Left colon (tissue), 2 donors: ENCODE results near the gene CHMP4A. TPM values are rescaled to one million over a fixed set of nuclear protein-coding genes. Genes with fewer than 3 reads are reported as not detected.

Experiments
- ATAC-seq: fragments of 200-7000 bp; cut with Tn5 transposase; one replicate; pipeline ENCODE4 v1.9.1; 2020; ENCODE audit warnings: mild to moderate bottlenecking, moderate library complexity
- DNase-seq, 2 donors: peaks; one replicate each; pipeline ENCODE4 v3.0.0-alpha.2; 2020
- intact Hi-C, 2 donors: fragments of 100-400 bp; cut with DNase I in 1 of 2; cut with micrococcal nuclease in 1 of 2; formaldehyde crosslinking; loops; one replicate each; pipeline versions ENCODE4 v1.11.2 to v1.14.0; 2022; cut with DNase I, micrococcal nuclease
- total RNA-seq, 2 donors: library from RNA; stranded (reverse); fragmentation: NEBNext Ultra II Directional; extraction: Animal tissue kit (Norgen Biotek cat#: 25700); gene quantifications; one replicate each; pipeline ENCODE4 v1.2.1, GENCODE V29; 2021
- donor health status: DM: no; HTN: no; CAD: no.
- donor health status: DM: yes; HTN: yes; CAD: no.

Gene CHMP4A
- total RNA-seq, 2 donors from 2014 or later = 43.5 to 48.0 TPM

GRCh38 chr14:24171422-24172260, 41.6 kb downstream of the CHMP4A start, which contains the start of gene REC8:
TSS of gene REC8 (plus strand) at chr14:24172080. CDS start at chr14:24172553, 473 bp downstream.
- intact Hi-C loops = no loop called here
- ATAC-seq (peak; percentile 42), DNase-seq (peak; percentile 58 to 75)

- DNase-seq (no peak), ATAC-seq (no peak)
- intact Hi-C loops = no loop called here
Measured at GRCh38 chr14:24167469-24168114, 45.7 kb downstream of the CHMP4A start.

GRCh38 chr14:24165785-24166184, 47.5 kb downstream of the CHMP4A start:
- DNase-seq (no peak), ATAC-seq (no peak)
- intact Hi-C loops = no loop called here

DNA sequence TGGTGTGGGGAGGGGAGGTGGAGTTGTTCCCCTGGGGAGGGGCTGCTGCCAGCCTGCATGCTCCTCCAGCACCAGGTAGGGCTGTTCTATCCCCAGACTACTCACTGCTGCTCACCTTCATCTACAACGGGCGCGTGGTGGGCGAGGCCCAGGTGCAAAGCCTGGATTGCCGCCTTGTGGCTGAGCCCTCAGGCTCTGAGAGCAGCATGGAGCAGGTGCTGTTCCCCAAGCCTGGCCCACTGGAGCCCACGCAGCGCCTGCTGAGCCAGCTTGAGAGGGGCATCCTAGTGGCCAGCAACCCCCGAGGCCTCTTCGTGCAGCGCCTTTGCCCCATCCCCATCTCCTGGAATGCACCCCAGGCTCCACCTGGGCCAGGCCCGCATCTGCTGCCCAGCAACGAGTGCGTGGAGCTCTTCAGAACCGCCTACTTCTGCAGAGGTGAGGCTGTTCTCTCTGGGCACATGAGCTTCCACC, 48.7 kb downstream of the CHMP4A start:
- no peak for DNase-seq
- no peak for ATAC-seq
- intact Hi-C loops = no loop called here

- ATAC-seq (no peak), DNase-seq (no peak)
- intact Hi-C loops = no loop called here
Measured at GRCh38 chr14:24162093-24162492, 51.2 kb downstream of the CHMP4A start.

- DNase-seq = peak; percentile 96 to 99
- intact Hi-C loops = no loop called here
- ATAC-seq = peak; percentile 94
Measured at GRCh38 chr14:24160850-24161804, 52.2 kb downstream of the CHMP4A start, which contains the start of gene IRF9. TSS of gene IRF9 (plus strand) at chr14:24161265. CDS start at chr14:24162145, 880 bp downstream.

DNA sequence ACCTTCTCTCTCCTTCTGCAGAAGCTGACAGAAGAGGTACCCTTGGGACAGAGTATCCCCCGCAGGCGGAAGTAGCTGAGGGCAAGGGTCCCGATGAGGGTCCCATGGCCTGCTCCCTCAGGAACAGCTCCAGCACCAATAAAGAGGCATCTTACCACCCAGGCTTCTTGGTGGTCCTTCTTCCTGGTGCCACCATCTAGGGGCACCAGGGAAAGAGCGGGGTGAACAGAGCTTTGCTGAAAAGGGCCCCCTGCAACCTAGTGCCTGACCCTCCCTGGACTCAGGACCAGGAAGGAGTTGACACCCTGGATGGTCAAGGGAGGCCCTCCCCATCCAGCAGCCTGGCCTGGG, 52.8 kb downstream of the CHMP4A start:
- no peak for DNase-seq
- peak; percentile 6 for ATAC-seq
- intact Hi-C loops = no loop called here

GRCh38 chr14:24159777-24160498, 53.4 kb downstream of the CHMP4A start:
- no peak for ATAC-seq
- intact Hi-C loops = no loop called here
- no peak for DNase-seq

Other genes with a start within 250 kb of the CHMP4A start
- 10 to 100 TPM; 31.8 to 43.2 TPM for gene DHRS4L2, start 224.6 kb downstream of the CHMP4A start, total RNA-seq
- gene CARMIL3, start 161.5 kb downstream of the CHMP4A start, total RNA-seq = 1 to 10 TPM; 1.1 to 3.4 TPM
- under 1 TPM; 0.28 to 0.31 TPM for gene CPNE6, start 141.9 kb downstream of the CHMP4A start, total RNA-seq
- gene PCK2, start 119.2 kb downstream of the CHMP4A start, total RNA-seq = 100 to 1,000 TPM; 150 to 223 TPM
- 100 to 1,000 TPM; 101 to 107 TPM for gene DCAF11, start 98.7 kb downstream of the CHMP4A start, total RNA-seq
- 1 to 10 TPM; 1.2 to 1.5 TPM for gene NRL, start 98.5 kb downstream of the CHMP4A start, total RNA-seq
- 1 to 10 TPM; 1.0 TPM for gene FITM1, start 82.8 kb downstream of the CHMP4A start, total RNA-seq
- gene PSME1, start 77.3 kb downstream of the CHMP4A start, total RNA-seq = 100 to 1,000 TPM; 196 to 249 TPM
- gene EMC9, start 71.9 kb downstream of the CHMP4A start, total RNA-seq = 10 to 100 TPM; 13.9 to 25.7 TPM
- 100 to 1,000 TPM; 140 to 240 TPM for gene PSME2, start 66.9 kb downstream of the CHMP4A start, total RNA-seq
- gene RNF31, start 66.0 kb downstream of the CHMP4A start, total RNA-seq = 10 to 100 TPM; 49.1 to 50.3 TPM
- gene IRF9, start 52.2 kb downstream of the CHMP4A start, total RNA-seq = 100 to 1,000 TPM in 1 of 2 donors, 10 to 100 TPM in 1; 53.7 to 105 TPM
- gene REC8, start 41.4 kb downstream of the CHMP4A start, total RNA-seq = 10 to 100 TPM in 1 of 2 donors, 1 to 10 TPM in 1; 6.9 to 21.0 TPM
- 10 to 100 TPM; 17.3 to 26.3 TPM for gene IPO4, start 24.7 kb downstream of the CHMP4A start, total RNA-seq
- 10 to 100 TPM; 49.2 to 52.7 TPM for gene TM9SF1, start 18.0 kb downstream of the CHMP4A start, total RNA-seq
- gene TSSK4, start 7.8 kb downstream of the CHMP4A start, total RNA-seq = under 1 TPM in 1 of 2 donors, not detected in 1; 0.47 TPM
- gene MDP1, start 2.6 kb upstream of the CHMP4A start, total RNA-seq = 10 to 100 TPM; 11.8 to 13.8 TPM
- gene NEDD8, start 18.9 kb upstream of the CHMP4A start, total RNA-seq = 100 to 1,000 TPM; 110 to 135 TPM
- gene GMPR2, start 19.4 kb upstream of the CHMP4A start, total RNA-seq = 10 to 100 TPM; 62.4 to 64.8 TPM
- gene TINF2, start 29.1 kb upstream of the CHMP4A start, total RNA-seq = 10 to 100 TPM; 56.6 to 64.0 TPM
- 1 to 10 TPM; 2.3 to 2.9 TPM for gene TGM1, start 49.7 kb upstream of the CHMP4A start, total RNA-seq
- 10 to 100 TPM; 35.0 to 41.8 TPM for gene RABGGTA, start 58.1 kb upstream of the CHMP4A start, total RNA-seq
- gene DHRS1, start 86.3 kb upstream of the CHMP4A start, total RNA-seq = 10 to 100 TPM; 64.2 to 76.6 TPM
- gene NOP9, start 86.4 kb upstream of the CHMP4A start, total RNA-seq = 10 to 100 TPM; 24.4 to 26.0 TPM
- 10 to 100 TPM; 10.7 to 16.6 TPM for gene CIDEB, start 94.5 kb upstream of the CHMP4A start, total RNA-seq
- gene LTB4R2, start 96.7 kb upstream of the CHMP4A start, total RNA-seq = 1 to 10 TPM; 2.9 to 4.2 TPM
- gene LTB4R, start 98.0 kb upstream of the CHMP4A start, total RNA-seq = 1 to 10 TPM; 2.9 to 4.3 TPM
- 10 to 100 TPM; 10.1 to 16.4 TPM for gene ADCY4, start 121.6 kb upstream of the CHMP4A start, total RNA-seq
- 10 to 100 TPM; 56.6 to 67.9 TPM for gene RIPK3, start 126.5 kb upstream of the CHMP4A start, total RNA-seq
- 10 to 100 TPM; 12.8 to 17.4 TPM for gene NFATC4, start 154.7 kb upstream of the CHMP4A start, total RNA-seq
- 10 to 100 TPM; 11.7 to 13.2 TPM for gene NYNRIN, start 185.5 kb upstream of the CHMP4A start, total RNA-seq
- 1 to 10 TPM; 2.0 to 2.5 TPM for gene CBLN3, start 216.2 kb upstream of the CHMP4A start, total RNA-seq
- 10 to 100 TPM; 70.8 to 97.3 TPM for gene KHNYN, start 216.5 kb upstream of the CHMP4A start, total RNA-seq
- gene SDR39U1, start 229.3 kb upstream of the CHMP4A start, total RNA-seq = 10 to 100 TPM; 34.4 to 40.8 TPM